ENCODE results near the gene SLC17A1.

The SLC17A1 gene

DNA sequence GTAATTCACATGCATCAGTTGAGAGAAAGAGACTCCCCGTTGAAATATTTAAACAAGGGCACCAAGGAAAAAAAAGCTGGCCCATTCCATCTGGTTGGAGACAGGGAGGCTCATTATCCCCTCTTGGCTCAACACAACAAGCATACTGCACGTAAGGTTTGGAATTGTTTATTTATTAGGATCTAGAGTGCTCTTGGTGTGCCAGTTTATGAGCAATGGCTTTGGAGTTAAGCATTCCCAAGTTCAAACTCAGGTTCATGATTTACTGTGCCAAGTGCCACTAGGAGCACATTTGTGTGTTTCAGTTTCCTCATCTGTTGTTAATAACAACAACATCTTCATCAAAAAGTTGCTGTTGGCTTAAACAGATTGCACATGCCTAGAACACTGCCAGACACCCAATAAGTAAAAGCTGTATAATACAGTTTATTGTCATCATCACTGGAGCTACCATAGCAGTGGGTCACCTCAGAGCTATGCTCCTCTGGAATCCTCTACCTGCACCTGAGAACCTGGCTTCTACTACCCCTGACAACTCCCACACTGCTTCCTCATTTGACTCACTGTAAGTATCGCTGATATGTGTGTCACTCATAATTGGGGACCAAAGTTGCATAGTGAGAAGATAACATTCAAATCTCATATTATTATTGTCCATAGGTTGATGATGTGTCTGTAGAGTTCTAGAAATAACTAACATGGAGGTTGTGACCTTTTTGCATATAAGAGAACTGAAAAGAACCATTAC lies 36.8 kb upstream of the SLC17A1 start:
- WGBS, 2 experiments (ENCODE audit: insufficient coverage in 2 of 2) = 60% methylated on average over 1 of the region's 3 CpGs; no CpG with 5 or more reads in 1 of the 2 experiments
- no peak overlapping the region for H3K4me3 ChIP-seq (ENCODE audit: extremely low read depth, insufficient read depth, low read length, poor library complexity, severe bottlenecking)
- no peaks in the 10 kb centered on the region for H3K9me3 ChIP-seq (ENCODE audit: control insufficient read depth, low read length)
- no peaks in the 10 kb centered on the region for H3K4me1 ChIP-seq (ENCODE audit: control insufficient read depth, insufficient read depth, low read length, poor library complexity, severe bottlenecking)
- H3K27ac ChIP-seq (ENCODE audit: low read depth, low read length, severe bottlenecking) = no peak overlapping the region
- H3K36me3 ChIP-seq (ENCODE audit: control insufficient read depth, insufficient read depth, low read length) = no peaks in the 10 kb centered on the region

- 88% methylated on average over 1 of the region's 3 CpGs; no CpG with 5 or more reads in 1 of the 2 experiments for WGBS, 2 experiments (ENCODE audit: insufficient coverage in 2 of 2)
- no peak overlapping the region for H3K27ac ChIP-seq (ENCODE audit: low read depth, low read length, severe bottlenecking)
- no peaks in the 10 kb centered on the region for H3K4me1 ChIP-seq (ENCODE audit: control insufficient read depth, insufficient read depth, low read length, poor library complexity, severe bottlenecking)
- H3K9me3 ChIP-seq (ENCODE audit: control insufficient read depth, low read length) = no peaks in the 10 kb centered on the region
- H3K4me3 ChIP-seq (ENCODE audit: extremely low read depth, insufficient read depth, low read length, poor library complexity, severe bottlenecking) = no peak overlapping the region
- H3K36me3 ChIP-seq (ENCODE audit: control insufficient read depth, insufficient read depth, low read length) = no peaks in the 10 kb centered on the region
Measured at GRCh38 chr6:25866011-25866410, 34.2 kb upstream of the SLC17A1 start.

DNA sequence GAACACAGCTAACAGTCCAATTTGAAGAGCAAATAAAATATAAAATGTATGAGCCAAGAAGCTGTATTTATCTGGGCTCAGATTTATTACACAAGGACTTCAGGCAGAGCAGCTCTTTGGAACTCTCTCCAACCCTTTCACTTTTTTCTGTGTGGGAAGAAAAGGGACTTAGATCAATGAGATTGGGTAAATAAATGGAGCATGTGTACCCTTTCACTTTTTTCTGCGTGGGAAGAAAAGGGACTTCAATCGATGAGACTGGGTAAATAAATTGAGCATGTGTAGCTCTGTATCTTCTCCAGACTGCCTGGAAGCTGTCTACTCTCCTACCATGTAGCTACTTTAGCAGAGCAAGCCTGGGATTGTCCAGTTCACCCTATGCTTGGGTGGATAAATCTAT lies 31.5 kb upstream of the SLC17A1 start:
- H3K36me3 ChIP-seq (ENCODE audit: control insufficient read depth, insufficient read depth, low read length) = no peaks in the 10 kb centered on the region
- H3K27ac ChIP-seq (ENCODE audit: low read depth, low read length, severe bottlenecking) = no peak overlapping the region
- H3K9me3 ChIP-seq (ENCODE audit: control insufficient read depth, low read length) = no peaks in the 10 kb centered on the region
- H3K4me3 ChIP-seq (ENCODE audit: extremely low read depth, insufficient read depth, low read length, poor library complexity, severe bottlenecking) = no peak overlapping the region
- H3K4me1 ChIP-seq (ENCODE audit: control insufficient read depth, insufficient read depth, low read length, poor library complexity, severe bottlenecking) = no peaks in the 10 kb centered on the region
- no CpG with 5 or more reads among the region's 2 CpGs for WGBS, 2 experiments (ENCODE audit: insufficient coverage in 2 of 2)

GRCh38 chr6:25862199-25862598 lies 30.3 kb upstream of the SLC17A1 start:
- no peak overlapping the region for H3K27ac ChIP-seq (ENCODE audit: low read depth, low read length, severe bottlenecking)
- H3K4me1 ChIP-seq (ENCODE audit: control insufficient read depth, insufficient read depth, low read length, poor library complexity, severe bottlenecking) = peaks cover 5% of the 10 kb centered on the region
- no peaks in the 10 kb centered on the region for H3K36me3 ChIP-seq (ENCODE audit: control insufficient read depth, insufficient read depth, low read length)
- WGBS, 2 experiments (ENCODE audit: insufficient coverage in 2 of 2) = 100% methylated on average over 1 to 2 of the region's 4 CpGs
- H3K9me3 ChIP-seq (ENCODE audit: control insufficient read depth, low read length) = no peaks in the 10 kb centered on the region
- H3K4me3 ChIP-seq (ENCODE audit: extremely low read depth, insufficient read depth, low read length, poor library complexity, severe bottlenecking) = no peak overlapping the region

DNA sequence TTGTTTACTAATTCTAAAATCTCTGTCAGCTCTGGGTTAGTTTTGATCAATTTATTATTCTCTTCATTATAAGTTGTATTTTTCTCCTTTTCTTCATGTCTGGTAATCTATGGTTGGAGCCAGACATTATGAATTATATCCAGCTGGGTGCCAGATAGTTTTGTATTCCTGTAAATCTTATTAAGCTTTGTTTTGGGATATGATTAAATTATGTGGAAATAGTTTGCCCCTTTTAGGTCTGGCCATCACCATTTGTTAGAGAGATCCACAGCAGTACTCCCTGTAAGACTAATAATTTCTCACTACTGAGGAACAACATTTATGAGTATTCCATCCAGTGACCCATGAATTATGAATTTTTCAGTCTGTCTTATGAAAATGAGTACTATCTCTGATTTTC lies 20.9 kb upstream of the SLC17A1 start:
- no peaks in the 10 kb centered on the region for H3K36me3 ChIP-seq (ENCODE audit: control insufficient read depth, insufficient read depth, low read length)
- no peaks in the 10 kb centered on the region for H3K4me1 ChIP-seq (ENCODE audit: control insufficient read depth, insufficient read depth, low read length, poor library complexity, severe bottlenecking)
- H3K27ac ChIP-seq (ENCODE audit: low read depth, low read length, severe bottlenecking) = no peak overlapping the region
- H3K9me3 ChIP-seq (ENCODE audit: control insufficient read depth, low read length) = no peaks in the 10 kb centered on the region
- H3K4me3 ChIP-seq (ENCODE audit: extremely low read depth, insufficient read depth, low read length, poor library complexity, severe bottlenecking) = no peak overlapping the region

- 75% methylated on average over 1 of the region's 2 CpGs; no CpG with 5 or more reads in 1 of the 2 experiments for WGBS, 2 experiments (ENCODE audit: insufficient coverage in 2 of 2)
- Histone ChIP-seq H3K9me3 (ENCODE audit: control insufficient read depth, low read length) (no peaks in the 10 kb centered on the region), H3K4me3 (ENCODE audit: extremely low read depth, insufficient read depth, low read length, poor library complexity, severe bottlenecking) (no peak overlapping the region), H3K27ac (ENCODE audit: low read depth, low read length, severe bottlenecking) (no peak overlapping the region), H3K4me1 (ENCODE audit: control insufficient read depth, insufficient read depth, low read length, poor library complexity, severe bottlenecking) (no peaks in the 10 kb centered on the region), H3K36me3 (ENCODE audit: control insufficient read depth, insufficient read depth, low read length) (no peaks in the 10 kb centered on the region)
Measured at GRCh38 chr6:25851961-25852360, 20.1 kb upstream of the SLC17A1 start.

- 70 to 100% methylated on average over 1 to 2 of the region's 2 CpGs for WGBS, 2 experiments (ENCODE audit: insufficient coverage in 2 of 2)
- Histone ChIP-seq H3K9me3 (ENCODE audit: control insufficient read depth, low read length) (no peaks in the 10 kb centered on the region), H3K4me3 (ENCODE audit: extremely low read depth, insufficient read depth, low read length, poor library complexity, severe bottlenecking) (no peak overlapping the region), H3K4me1 (ENCODE audit: control insufficient read depth, insufficient read depth, low read length, poor library complexity, severe bottlenecking) (peaks cover 2% of the 10 kb centered on the region), H3K27ac (ENCODE audit: low read depth, low read length, severe bottlenecking) (no peak overlapping the region), H3K36me3 (ENCODE audit: control insufficient read depth, insufficient read depth, low read length) (no peaks in the 10 kb centered on the region)
Measured at GRCh38 chr6:25844518-25844917, 12.7 kb upstream of the SLC17A1 start.

GRCh38 chr6:25842526-25842925 lies 10.7 kb upstream of the SLC17A1 start:
- Histone ChIP-seq H3K36me3 (ENCODE audit: control insufficient read depth, insufficient read depth, low read length) (no peaks in the 10 kb centered on the region), H3K27ac (ENCODE audit: low read depth, low read length, severe bottlenecking) (no peak overlapping the region), H3K4me1 (ENCODE audit: control insufficient read depth, insufficient read depth, low read length, poor library complexity, severe bottlenecking) (peaks cover 2% of the 10 kb centered on the region), H3K4me3 (ENCODE audit: extremely low read depth, insufficient read depth, low read length, poor library complexity, severe bottlenecking) (no peak overlapping the region), H3K9me3 (ENCODE audit: control insufficient read depth, low read length) (no peaks in the 10 kb centered on the region)
- no CpG with 5 or more reads among the region's 1 CpG for WGBS, 2 experiments (ENCODE audit: insufficient coverage in 2 of 2)

DNA sequence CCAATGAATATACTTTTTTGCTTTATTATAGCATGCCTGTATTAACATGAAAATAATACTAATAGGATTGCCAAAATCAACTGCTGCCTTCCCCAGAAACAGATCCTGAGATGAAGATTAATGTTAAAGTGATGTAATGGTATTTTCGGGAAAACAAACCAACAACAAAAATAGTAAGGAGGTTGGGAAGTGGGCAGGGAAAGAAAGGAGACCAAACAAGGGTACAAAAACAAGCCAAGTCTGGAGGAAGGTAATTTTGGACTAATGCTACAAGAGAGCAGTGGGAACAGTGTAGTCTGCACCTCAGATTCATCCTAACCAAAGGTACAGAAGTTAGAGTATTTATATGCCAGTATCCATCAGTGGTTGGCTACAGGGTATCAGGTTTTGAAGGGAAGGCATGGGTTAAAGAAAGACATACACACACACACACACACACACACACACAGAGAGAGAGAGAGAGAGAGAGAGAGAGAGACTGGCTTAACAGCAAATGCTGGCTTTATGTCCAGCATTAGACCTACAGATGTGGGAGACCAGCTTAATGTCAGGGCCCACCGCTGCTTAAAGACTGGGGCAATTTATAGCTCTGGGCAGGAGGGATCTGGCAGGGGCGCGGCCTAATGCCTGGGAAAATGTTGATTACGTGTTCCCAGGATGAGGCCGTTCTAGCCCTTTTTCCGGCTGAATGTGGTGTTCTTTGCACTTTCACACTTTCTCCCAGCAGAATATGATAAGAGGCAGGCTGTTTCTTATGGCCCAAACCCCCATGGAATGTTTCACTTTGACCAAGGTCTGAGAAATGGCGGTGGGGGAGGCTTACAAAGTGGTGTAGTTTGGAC lies 3.8 kb upstream of the SLC17A1 start:
- peak overlapping the region; percentile 59 for H3K27ac ChIP-seq (ENCODE audit: low read depth, low read length, severe bottlenecking)
- WGBS, 2 experiments (ENCODE audit: insufficient coverage in 2 of 2) = 79 to 92% methylated on average over 6 of the region's 8 CpGs

GRCh38 chr6:25834950-25835349 lies 3.1 kb upstream of the SLC17A1 start:
- no peaks in the 10 kb centered on the region for H3K36me3 ChIP-seq (ENCODE audit: control insufficient read depth, insufficient read depth, low read length)
- peak overlapping the region; percentile 59 for H3K27ac ChIP-seq (ENCODE audit: low read depth, low read length, severe bottlenecking)
- no peaks in the 10 kb centered on the region for H3K9me3 ChIP-seq (ENCODE audit: control insufficient read depth, low read length)
- H3K4me3 ChIP-seq (ENCODE audit: extremely low read depth, insufficient read depth, low read length, poor library complexity, severe bottlenecking) = no peak overlapping the region
- WGBS, 2 experiments (ENCODE audit: insufficient coverage in 2 of 2) = no CpG with 5 or more reads among the region's 1 CpG
- H3K4me1 ChIP-seq (ENCODE audit: control insufficient read depth, insufficient read depth, low read length, poor library complexity, severe bottlenecking) = peaks cover 7% of the 10 kb centered on the region

More for the DNA sequence above, 3.8 kb upstream of the SLC17A1 start:
- H3K4me1 ChIP-seq (ENCODE audit: control insufficient read depth, insufficient read depth, low read length, poor library complexity, severe bottlenecking) = peaks cover 7% of the 10 kb centered on the region
- H3K9me3 ChIP-seq (ENCODE audit: control insufficient read depth, low read length) = no peaks in the 10 kb centered on the region
- no peaks in the 10 kb centered on the region for H3K36me3 ChIP-seq (ENCODE audit: control insufficient read depth, insufficient read depth, low read length)
- H3K4me3 ChIP-seq (ENCODE audit: extremely low read depth, insufficient read depth, low read length, poor library complexity, severe bottlenecking) = no peak overlapping the region

DNA sequence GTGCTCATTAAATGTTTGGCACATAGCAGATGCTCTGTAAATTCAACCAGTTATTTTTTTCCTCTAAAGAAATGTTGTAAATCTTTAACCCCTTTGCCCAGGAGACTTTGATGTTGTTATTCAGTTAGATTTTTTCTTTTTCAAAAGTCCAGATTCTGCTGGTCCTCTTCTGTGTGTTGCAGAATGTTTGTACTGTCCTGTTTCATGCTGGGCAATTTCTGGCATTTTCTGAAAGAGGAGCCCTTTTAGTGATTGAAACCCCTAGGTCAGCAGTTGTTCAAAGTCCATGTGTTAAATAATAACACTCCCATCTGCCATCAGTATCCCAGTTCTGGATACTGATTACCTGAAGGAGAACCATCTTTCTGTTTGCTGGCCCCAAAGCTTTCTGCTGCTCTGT lies 1.3 kb upstream of the SLC17A1 start:
- Histone ChIP-seq H3K4me1 (ENCODE audit: control insufficient read depth, insufficient read depth, low read length, poor library complexity, severe bottlenecking) (peaks cover 7% of the 10 kb centered on the region), H3K27ac (ENCODE audit: low read depth, low read length, severe bottlenecking) (no peak overlapping the region), H3K36me3 (ENCODE audit: control insufficient read depth, insufficient read depth, low read length) (no peaks in the 10 kb centered on the region), H3K4me3 (ENCODE audit: extremely low read depth, insufficient read depth, low read length, poor library complexity, severe bottlenecking) (no peak overlapping the region), H3K9me3 (ENCODE audit: control insufficient read depth, low read length) (no peaks in the 10 kb centered on the region)
